NCI-H748 treated with DMSO at 0.1 percent for 48 hours (cell line): ENCODE results near the gene ZNF211.

Experiments used
- DNase-seq: peaks from one replicate; lab custom pipeline; 2025; lab: John Stamatoyannopoulos, UW

Gene ZNF211

DNA sequence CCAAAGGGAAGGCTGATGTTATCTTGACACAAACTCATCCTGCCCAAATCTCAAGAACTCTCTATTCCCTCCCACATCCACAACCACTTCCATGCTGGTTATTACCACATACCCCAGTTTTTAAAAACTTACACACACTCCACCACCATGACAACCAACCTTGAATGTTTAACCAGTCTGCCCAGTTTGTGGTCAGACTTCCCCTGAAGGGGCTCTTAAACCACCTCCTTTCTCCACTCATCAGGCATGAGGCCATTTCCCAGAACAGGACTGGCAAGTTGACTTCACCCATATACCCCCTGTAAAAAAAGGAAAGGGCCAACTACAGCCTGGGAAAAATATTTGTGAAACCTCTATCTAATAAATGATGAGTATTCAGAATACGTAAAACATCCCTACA, 23.4 kb downstream of the ZNF211 start:
- no peak for DNase-seq

DNA sequence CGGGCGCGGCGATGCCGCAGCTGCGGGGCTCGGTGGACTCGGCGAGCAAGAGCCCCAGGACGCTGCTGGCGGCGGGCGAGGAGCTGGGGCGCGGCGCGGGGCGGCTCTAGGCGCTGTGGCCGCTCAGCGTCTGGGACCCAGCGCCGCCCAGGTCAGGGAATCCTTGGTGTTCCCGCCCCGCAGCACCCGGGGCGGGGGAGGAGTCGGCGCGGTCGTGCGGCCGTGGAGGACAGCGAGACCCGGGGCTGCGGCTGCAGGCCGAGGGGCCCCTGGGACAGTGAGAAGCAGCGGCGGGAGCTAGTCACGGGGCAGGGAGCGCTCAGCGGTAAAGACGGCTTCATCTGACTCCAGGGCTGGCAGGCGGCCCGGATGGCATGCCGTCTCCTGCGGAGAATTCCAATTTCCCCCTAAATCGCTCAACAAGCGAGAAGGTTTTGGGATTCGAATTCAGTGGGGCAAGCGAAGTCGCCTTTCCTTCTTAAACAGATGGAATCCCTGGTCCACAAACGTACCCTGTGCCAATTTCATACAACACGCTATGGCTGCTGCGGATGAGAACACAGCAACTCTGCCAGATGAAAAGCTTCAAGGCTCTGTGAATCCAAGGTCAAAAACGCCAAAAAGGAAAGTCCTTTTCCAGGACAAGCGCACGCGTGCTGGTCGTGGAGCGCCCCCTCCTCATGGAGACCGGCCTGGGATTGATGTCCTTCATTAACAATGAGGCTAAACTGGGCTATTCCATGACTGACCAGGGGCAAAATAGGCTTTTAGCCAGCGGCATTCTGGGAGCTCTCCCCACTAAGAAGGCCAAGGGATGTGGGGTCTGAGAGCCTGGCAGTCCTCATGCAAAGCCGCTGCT, 31.5 kb downstream of the ZNF211 start:
- peak; percentile 52 for DNase-seq

DNA sequence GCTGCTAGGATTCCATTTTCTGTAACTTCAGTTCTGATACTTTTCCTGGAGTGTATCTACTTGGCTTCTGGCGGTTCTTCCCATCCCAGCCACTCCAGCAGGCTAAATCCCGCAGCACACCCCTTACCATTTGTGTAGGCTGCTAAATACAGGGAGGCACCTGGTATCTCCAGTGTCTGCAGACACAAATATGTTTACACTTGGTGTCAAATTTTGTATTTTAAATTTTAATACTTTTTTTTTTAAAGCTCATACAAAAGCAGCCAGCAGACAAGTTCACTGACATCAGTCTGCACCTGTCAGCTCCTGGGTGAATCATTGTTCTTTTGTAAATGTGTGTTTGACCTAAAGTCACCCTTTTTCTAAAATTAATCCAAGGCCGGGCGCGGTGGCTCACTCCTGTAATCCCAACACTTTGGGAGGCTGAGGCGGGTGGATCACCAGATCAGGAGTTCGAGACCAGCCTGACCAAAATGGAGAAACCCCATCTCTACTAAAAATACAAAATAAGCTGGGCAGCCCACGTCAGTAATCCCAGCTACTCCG, 32.4 kb downstream of the ZNF211 start:
- no peak for DNase-seq

DNA sequence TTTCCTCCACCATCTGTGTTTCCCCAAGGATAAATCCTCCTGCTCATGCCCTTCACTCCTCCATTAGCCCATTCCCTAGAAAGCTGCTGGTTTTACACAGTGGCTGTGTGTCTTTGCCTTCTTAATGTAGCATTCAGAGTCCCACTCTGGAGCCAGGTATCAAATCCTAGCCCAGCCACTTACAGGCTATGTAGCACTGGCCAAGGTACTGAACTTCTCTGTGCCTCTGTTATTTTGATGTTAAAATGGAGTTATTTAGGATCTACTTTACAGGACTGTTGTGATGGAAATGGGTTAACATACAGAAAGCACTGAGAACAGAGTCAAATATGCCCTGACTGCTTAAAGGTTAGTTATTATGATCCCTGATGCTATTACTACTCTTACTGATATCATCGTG, 34.3 kb downstream of the ZNF211 start:
- DNase-seq, result no peak

DNA sequence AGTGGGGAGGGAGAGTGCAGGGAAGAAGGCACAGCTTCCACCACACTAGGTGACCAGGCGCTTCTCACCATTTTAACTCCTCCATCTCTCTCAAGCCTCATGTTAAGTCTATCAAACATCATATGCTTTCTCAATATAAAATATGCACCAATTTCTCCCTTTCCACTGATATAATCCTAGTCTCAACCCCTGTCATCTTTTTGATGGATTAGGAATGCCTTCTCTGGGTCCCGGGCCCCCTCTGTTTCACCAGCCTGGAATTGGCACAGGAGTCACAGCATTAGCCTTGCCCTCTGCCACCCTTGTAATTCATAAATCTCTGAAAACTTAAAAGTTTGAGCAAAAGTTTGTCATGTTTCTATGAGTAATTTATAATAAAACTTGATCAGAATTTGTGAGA, 35.7 kb downstream of the ZNF211 start, which contains the start of gene ZSCAN4:
TSS of gene ZSCAN4 (plus strand) at position 301 of the 400 bp plus-strand sequence. CDS start 7,211 bp downstream, outside the sequence.
- no peak for DNase-seq

DNA sequence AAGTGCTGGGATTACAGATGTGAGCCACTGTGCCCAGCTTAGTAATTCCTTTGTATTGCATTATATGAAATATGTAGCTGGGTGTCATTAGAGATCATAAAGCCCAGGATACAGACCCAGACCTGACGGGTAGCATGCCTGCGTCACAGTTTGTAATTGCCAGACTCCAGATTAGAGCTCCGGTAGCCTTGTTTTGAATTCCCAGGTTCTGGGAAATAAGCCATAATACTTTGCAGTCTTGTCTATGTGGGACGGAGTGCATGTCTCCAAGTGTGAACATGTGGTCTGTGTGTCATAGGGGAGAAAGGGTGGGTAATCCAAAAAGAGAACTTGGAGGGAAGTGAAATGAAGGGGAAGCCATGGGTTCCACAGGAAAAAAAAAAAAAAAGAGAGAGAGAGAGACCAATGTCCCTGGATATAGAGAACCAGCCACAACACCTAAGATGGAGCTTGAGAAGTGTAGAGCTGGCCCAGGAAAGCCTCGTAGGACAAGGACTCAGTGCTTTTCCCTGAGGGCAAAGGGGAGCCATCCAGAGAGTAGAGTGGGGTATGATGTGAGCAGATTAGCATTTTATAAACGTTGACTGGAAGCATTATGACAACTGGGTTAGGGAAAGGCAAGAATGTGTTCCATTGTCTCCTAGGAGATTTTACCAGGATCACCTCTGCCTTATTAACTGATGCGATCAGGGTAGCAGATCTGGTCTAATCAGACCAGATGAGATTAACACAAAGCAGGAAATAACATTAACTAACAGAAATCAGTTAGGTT, 38.3 kb downstream of the ZNF211 start:
- no peak for DNase-seq

DNA sequence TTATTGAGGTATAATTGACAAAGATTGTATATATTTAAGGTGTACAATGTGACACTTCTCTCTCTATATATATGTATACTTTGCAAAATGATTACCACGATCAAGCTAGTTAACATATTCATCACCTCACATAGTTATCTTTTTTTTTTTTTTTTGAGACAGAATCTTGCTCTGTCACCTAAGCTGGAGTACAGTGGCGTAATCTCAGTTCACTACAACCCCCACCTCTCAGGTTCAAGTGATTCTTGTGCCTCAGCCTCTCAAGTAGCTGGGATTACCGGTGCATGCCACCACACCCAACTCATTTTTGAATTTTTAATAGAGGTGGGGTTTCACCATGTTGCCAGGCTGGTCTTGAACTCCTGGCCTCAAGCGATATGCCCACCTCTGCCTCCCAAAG, 39.5 kb downstream of the ZNF211 start:
- no peak for DNase-seq

DNA sequence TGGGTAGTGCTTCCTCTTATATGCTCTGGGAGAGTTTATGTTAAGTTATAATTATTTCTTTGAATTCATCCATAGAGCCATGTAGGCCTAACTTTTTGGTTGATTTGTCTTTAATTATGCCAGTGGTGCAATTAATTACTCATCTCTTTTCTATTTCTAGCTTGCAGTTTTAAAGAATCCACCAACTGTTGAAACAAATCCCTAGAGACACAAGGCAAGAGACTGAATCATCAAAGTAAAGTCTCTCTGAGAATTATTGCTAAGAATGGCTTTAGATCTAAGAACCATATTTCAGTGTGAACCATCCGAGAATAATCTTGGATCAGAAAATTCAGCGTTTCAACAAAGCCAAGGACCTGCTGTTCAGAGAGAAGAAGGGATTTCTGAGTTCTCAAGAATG, 42.9 kb downstream of the ZNF211 start:
- DNase-seq, result no peak

DNA sequence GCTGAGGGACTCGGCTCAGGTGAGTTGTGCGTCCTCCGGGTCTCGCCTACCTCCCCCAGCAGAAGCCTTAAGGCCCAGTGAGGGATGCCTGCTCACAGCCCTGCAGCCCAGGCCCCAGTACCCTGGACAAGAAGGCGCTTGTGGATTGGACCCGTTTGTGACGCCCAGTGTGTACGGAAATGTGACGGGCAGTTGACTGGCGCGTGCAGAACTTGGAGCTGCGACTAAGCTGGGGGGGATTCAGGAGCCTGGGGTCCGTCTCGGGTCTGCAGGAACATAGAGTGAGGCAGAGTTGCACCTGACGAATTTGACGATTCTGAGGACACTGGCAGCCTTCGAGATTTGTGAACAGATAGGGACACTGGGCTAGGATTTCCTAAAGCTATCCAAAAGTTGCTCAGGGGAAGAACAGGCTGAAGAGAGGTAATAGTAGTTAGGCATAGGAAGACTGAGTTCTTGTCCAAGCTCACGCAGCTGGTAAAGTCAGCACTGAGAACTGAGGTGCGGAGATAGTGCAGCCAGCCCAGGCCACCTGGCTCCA, 49.3 kb downstream of the ZNF211 start:
- no peak for DNase-seq

DNA sequence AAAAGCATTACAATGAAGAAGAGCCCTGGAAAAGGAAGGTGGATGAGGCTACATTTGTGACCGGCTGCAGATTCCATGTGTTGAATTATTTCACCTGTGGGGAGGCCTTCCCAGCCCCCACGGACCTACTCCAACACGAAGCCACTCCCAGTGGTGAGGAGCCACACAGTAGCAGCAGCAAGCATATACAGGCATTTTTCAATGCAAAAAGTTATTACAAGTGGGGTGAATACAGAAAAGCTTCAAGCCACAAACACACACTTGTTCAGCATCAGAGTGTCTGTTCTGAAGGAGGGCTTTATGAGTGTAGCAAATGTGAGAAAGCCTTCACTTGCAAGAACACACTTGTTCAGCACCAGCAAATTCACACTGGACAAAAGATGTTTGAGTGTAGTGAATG, 53.8 kb downstream of the ZNF211 start:
- DNase-seq, result no peak

DNA sequence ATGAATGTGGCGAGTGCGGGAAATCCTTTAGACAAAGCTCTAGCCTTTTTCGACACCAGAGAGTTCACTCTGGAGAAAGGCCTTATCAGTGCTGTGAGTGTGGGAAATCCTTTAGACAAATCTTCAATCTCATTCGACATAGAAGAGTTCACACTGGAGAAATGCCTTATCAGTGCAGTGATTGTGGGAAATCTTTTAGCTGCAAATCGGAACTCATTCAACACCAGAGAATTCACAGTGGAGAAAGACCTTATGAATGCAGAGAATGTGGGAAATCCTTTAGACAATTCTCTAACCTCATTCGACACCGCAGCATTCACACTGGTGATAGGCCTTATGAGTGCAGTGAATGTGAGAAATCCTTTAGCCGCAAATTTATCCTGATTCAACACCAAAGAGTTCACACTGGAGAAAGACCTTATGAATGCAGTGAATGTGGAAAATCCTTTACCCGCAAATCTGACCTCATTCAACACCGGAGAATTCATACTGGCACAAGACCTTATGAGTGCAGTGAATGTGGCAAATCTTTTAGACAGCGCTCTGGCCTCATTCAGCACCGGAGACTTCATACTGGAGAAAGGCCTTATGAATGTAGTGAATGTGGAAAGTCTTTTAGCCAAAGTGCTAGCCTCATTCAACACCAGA, 54.5 kb downstream of the ZNF211 start:
- no peak for DNase-seq

DNA sequence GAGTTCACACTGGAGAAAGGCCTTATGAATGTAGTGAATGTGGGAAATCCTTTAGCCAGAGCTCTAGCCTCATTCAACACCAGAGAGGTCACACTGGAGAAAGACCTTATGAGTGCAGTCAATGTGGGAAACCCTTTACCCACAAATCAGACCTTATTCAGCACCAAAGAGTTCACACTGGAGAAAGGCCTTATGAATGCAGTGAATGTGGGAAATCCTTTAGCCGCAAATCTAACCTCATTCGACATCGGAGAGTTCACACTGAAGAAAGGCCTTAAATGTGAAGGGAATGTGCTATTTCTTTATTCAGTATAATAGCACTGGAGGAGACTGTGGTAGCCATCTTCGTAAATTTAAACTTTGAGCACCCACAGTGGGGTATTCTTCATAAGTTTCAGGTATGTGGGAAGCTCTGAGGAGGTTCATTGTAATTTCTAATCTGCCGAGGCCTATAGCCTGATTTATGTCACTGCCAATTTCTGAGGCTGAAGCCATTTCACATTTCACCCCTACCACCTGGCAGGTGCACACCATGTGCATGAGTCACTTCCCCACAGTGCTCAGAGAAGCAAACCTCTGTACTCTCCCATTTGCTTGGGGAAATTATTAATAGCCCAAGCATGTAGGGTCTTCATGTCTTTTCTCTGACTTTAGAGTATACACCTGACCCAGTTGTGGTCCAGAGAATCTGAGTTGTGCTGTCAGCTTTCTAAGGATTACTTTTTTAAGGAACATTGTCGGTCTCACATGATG, 55.2 kb downstream of the ZNF211 start:
- no peak for DNase-seq

DNA sequence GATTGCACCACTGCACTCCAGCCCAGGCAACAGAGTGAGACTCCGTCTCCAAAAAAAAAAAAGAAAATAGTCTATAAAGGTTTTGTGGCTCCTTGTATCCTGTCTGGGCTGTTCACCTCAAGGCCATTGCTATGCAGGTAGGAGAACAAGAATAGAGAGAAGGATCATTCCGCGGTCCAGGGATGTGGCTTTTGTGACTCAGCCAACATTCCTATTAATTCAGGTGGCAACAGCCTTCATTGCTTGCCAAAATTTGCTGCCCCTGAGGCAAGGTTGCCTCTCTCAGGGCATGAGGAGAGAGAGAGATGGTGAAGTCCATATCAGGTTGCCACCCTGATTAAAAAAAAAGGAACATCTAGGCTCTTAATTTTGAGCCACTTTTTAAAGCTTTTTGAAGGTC, 56.8 kb downstream of the ZNF211 start:
- DNase-seq, result no peak
